Amygdala (tissue), 56 donors: ENCODE measurements around the gene P2RX4.
"Not testable (repeated sequence)": the region's sequence is repeated elsewhere in the genome, so short reads cannot be mapped to it uniquely, and the experiment has no call there.

Experiments
- DNase-seq, 56 donors: peaks; one replicate each; lab custom pipeline; 2025; lab: John Stamatoyannopoulos, UW

Gene P2RX4

GRCh38 chr12:121187501-121187900, 22.4 kb upstream of the P2RX4 start:
- DNase-seq: no peak

- no peak for DNase-seq
Observed at GRCh38 chr12:121188227-121188626, 21.7 kb upstream of the P2RX4 start.

GRCh38 chr12:121189131-121189530, 20.8 kb upstream of the P2RX4 start:
- no peak for DNase-seq

GRCh38 chr12:121189619-121190155, 20.2 kb upstream of the P2RX4 start:
- no peak for DNase-seq

- no peak for DNase-seq
Observed at GRCh38 chr12:121190523-121191031, 19.4 kb upstream of the P2RX4 start.

GRCh38 chr12:121191151-121191550, 18.8 kb upstream of the P2RX4 start:
- DNase-seq: no peak

GRCh38 chr12:121196902-121197301, 13.0 kb upstream of the P2RX4 start:
- peak in 3 of 56 donors; percentile 1 to 34 (median 23) for DNase-seq

- no peak for DNase-seq
Observed at GRCh38 chr12:121198949-121199348, 11.0 kb upstream of the P2RX4 start.

- not testable (repeated sequence) for DNase-seq
Observed at GRCh38 chr12:121201140-121201539, 8.8 kb upstream of the P2RX4 start.

- DNase-seq: peak in 1 of 56 donors; percentile 5
Observed at GRCh38 chr12:121202407-121203355, 7.2 kb upstream of the P2RX4 start.

- no peak for DNase-seq
Observed at GRCh38 chr12:121203482-121203881, 6.4 kb upstream of the P2RX4 start.

GRCh38 chr12:121205491-121205890, 4.4 kb upstream of the P2RX4 start:
- DNase-seq: no peak

- not testable (repeated sequence) for DNase-seq
Observed at GRCh38 chr12:121208571-121208970, 1.4 kb upstream of the P2RX4 start.

GRCh38 chr12:121209221-121209620, 708 bp upstream of the P2RX4 start:
- DNase-seq: no peak

- no peak for DNase-seq
Observed at GRCh38 chr12:121212875-121213274, 2.9 kb downstream of the P2RX4 start.

GRCh38 chr12:121214166-121214777, 4.3 kb downstream of the P2RX4 start:
- DNase-seq: no peak

- peak in 1 of 56 donors; percentile 17 for DNase-seq
Observed at GRCh38 chr12:121214855-121215745, 5.2 kb downstream of the P2RX4 start.

- no peak for DNase-seq
Observed at GRCh38 chr12:121216102-121216501, 6.2 kb downstream of the P2RX4 start.

- no peak for DNase-seq
Observed at GRCh38 chr12:121217063-121217462, 7.1 kb downstream of the P2RX4 start.

GRCh38 chr12:121217761-121218160, 7.8 kb downstream of the P2RX4 start:
- DNase-seq: no peak
